ENCODE measurements around the gene KLHL14.

KLHL14 gene

DNA sequence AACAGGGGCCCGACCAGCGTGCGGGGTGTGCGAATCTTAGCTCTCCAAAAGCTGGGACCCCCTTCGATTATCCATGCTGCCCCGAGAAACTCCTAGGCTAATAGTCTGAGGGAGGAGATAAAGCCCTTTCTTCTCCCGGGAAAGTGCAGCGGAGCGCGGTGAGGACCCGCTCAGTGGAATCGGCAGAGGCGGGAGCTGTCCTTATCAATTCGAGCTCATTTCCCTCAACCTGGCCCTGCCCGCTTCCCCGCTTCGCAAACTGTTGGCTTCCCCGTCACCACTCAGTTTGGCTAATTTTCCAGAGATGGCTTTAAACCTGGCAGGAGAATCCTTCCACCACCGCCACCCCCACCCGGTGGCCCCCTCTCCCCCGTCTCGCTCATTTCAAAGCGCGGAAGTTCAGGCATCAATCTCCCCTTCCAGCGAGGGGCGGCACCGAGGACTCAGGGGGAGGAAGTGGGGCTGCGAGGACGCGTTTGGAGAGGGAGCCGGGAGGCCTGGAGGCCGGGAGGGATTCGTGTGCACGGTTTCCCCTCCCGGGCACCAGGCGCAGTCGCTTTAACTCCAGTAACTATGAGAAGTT lies 1.6 kb downstream of the KLHL14 start:
- H3K27ac ChIP-seq = peak overlapping the region in 1 of 21 experiments; percentile 70
- peak overlapping the region; percentile 4 to 35 (median 21) for H3K4me3 ChIP-seq

DNA sequence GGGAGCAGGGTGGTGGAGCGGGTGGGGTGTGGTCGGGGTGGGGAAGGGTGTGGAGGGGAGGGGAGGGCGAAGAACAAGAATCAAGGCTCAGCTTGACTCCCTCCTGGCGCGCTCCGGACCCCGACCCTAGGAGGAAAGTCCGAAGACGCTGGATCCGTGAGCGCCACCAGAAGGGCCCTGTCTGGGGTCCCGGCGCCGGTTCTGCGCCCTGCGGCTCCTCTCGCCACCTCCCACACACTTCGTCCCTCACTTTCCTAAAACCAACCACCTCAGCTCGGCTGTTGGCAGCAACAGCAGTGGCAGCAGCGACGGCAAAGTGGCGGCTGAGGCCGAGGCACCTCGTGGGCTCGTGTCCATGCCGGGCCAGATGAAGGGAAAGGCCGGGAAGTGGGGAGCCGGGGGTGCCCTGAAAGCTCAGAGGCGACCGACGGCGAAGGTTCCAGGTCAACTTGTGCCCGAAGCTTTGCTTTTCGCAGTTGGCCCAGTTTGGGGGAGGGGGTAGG lies 2.1 kb downstream of the KLHL14 start:
- H3K27ac ChIP-seq = peak overlapping the region in 1 of 21 experiments; percentile 61
- H3K4me3 ChIP-seq = peak overlapping the region in 6 of 7 experiments; percentile 4 to 35 (median 22)

DNA sequence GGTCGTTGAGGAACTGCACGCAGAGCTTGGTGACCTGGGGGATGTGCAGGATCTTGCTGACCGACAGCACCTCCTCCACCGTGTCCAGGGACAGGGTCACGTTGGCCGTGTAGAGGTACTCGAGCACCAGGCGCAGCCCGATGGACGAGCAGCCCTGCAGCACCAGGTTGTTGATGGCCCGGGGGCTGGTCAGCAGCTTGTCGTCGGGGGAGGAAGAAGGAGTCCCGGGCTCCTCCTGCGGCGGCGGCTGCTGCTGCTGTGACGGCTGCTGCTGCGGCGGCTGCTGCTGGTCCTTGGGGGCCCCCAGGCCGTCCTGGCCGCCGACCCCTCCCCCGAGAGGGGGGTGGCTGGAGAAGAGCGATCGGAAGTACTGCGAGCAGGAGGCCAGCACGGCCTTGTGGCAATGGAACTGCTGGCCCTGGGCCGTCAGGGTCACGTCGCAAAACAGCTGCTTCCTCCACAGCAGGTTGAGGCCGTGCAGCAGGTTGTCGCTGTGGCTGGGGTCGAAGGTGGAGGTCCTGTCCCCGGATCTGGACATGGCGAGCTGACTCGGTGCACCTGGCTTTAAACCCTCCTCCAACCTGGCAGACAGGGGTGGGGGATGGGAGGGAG lies 2.7 kb downstream of the KLHL14 start:
- Histone ChIP-seq H3K4me3 (peak overlapping the region in 2 of 7 experiments; percentile 29 to 35), H3K27ac (peak overlapping the region in 1 of 21 experiments; percentile 61)

DNA sequence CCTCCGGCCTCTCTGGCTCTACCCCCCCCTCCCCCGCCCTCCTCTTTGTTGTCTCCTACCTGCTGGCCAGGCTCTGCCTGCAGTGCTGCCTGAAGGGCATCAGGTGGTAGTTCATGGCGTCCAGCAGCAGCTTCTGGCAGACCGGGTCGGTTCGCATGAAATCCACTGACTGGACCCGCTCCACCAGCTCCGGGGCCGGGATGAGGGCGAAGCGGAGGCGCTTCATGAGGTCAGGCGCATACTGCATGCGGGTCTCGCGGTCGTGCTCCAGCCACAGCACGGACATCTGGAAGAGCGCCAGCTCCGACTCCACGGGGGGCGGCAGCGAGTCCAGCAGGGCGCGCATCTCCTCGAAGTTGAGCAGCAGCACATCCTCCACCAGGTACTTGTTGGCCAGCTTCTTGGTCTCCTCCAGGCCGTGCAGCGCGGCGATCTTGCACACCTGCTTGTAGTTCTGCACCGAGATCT lies 3.2 kb downstream of the KLHL14 start:
- peak overlapping the region in 1 of 21 experiments; percentile 61 for H3K27ac ChIP-seq
- H3K4me3 ChIP-seq = peak overlapping the region in 2 of 7 experiments; percentile 29 to 35

DNA sequence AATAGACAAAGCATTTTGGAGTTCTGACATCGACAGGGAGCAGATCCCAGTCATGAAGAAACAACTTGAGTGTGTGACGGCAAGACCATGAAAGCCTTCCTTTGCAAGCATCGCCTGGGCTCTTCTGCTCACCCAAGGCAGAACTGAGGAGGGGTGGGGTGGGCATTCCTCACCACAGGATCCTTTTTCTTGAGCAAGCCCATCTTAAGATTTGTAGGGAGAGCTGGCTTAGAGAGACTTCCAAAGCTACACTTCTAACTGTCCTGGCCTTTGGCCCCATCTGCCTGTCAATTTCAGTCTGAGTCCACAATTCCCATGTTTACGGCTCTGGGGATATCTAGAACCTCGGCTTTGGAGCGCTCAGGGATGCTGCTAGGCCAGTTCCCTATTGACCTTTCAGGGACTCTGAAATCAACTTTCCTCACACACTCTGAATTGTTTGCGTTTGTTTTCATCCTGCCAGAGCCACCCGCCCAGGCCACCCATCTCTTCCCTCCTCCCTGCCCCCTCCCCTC lies 3.7 kb downstream of the KLHL14 start:
- Histone ChIP-seq H3K27ac (peak overlapping the region in 1 of 21 experiments; percentile 19), H3K4me3 (no peak overlapping the region)

DNA sequence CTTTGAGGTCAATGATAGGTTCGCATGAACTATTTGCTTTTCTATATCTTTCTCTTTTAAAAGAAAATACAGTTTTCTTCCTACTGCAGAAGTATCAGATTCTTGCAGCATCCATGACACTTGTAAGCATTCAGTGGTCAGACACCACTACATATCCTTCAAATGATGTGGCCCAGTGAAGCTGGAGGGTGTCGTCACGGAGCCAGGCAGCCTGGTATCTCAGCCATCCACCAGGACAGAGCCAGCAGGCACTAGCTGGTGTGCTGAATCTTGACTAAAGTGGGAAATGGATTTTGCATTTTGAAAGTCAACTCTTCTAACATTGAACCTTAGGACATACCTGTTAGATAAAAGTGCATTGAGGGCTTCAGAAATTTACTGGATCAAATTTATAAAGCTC lies 5.4 kb downstream of the KLHL14 start:
- no peak overlapping the region for H3K27ac ChIP-seq
- H3K4me3 ChIP-seq = no peak overlapping the region

DNA sequence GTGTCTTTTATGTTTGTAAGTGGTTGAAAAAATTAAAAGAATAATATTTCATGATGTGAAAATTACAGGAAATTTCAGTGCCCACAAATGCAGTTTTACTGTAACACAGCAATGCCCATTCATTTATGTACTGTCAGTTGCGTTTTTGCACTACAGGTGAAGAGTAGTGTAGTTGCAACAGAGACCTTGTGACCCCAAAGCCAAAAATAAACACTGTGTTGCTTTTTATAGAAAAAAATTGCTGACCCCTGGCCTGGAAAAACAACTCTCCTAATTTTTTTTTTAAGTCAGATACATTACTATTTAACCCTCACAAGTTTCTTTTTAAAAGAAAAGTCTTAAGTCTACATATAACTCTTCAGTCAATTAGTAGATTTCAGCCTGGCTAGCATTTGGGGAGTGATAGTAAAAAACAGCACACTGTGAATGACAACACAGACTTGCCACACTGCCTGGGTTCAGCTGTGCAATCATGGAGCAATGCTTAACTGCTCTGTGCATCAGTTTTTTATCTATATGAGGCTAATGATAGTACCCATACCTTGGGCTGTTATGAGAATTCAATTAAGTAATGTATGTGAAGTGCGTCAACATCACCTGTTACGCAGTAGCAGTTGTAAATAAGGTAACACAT lies 8.1 kb downstream of the KLHL14 start:
- Histone ChIP-seq H3K27ac (no peak overlapping the region), H3K4me3 (no peak overlapping the region)

DNA sequence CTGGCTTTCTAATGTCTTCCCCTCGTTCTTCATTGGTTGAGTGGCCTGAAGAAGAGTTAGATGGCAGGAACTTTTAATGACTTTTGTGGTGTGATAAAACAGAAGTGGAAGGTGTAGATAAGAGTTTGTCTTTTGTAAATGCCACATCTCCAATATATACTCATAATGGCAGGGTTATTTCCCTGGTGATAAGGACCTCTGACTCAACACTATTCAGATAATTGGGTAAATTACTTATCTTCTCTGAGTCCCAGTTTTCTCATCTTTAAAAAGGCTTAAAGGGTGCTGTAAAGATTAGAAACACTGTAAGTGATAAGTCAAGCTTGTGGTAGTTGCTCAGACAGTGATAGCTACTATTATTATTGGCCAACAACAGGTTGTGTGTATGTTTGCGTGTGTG lies 9.5 kb downstream of the KLHL14 start:
- Histone ChIP-seq H3K27ac (no peak overlapping the region), H3K4me3 (no peak overlapping the region)

DNA sequence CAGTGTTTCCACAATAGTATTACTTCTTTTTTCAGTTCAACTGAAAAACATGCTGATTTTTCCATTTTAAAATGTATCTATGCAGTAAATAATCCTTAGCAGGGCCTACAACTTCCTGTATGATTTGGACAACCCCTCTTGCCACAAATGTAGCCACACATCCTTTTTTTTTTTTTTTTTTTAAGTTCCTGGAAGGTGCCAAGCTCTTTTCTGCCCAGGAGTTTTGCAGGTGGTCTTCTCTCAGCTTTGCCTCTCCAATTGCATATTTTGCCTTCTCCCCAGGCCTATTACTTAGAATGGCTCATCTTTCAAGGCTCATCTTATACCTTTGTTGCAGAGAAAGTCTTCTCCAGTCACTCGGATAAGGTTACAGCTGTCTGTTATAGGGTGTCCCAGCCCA lies 11.6 kb downstream of the KLHL14 start:
- Histone ChIP-seq H3K27ac (no peak overlapping the region), H3K4me3 (no peak overlapping the region)

DNA sequence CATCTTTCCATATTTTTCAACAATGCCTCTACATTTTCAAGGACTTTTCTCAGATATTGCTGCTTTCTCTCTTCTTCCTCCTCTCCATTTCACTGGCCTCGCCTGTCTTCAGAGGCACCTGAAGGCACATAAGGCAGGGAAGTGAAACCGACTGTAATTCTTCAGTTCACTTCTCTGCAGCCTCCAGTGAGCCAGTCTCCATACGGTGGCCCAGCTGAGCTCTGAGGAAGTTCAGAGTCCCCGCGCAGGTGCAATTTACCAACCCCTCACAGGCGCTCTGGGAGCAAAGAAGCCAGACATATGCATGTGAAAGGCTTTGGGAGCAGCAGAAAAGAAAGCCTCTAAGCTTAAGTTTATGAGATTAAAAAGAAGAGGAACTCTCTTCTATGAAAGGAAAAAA lies 12.4 kb downstream of the KLHL14 start:
- Histone ChIP-seq H3K27ac (no peak overlapping the region), H3K4me3 (no peak overlapping the region)

DNA sequence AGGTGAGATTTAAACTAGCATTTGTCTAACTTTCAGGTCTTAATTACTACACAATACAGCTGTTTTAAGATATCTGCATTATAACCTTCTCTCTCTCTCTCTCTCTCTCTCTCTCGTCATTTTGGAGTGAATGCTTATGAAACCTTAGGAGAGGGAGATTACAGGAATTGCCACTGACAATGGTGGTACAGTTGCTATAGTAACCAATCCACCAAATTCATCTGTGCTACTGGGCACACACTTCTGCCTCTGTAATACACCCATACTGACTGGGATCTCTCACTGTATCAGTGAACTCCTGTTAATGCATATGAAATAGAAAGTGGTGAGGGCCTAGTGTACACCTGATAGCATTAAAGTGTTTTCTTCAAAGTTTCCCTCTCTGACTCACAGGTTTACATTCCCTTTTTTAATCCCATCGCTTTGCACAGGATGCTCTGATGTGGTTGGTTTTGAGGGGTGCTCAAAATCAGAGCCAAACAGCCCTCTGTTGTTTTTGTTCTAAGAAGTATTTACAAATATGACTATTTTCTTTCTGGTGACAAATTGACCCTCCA lies 13.1 kb downstream of the KLHL14 start:
- H3K4me3 ChIP-seq = no peak overlapping the region
- H3K27ac ChIP-seq = no peak overlapping the region

DNA sequence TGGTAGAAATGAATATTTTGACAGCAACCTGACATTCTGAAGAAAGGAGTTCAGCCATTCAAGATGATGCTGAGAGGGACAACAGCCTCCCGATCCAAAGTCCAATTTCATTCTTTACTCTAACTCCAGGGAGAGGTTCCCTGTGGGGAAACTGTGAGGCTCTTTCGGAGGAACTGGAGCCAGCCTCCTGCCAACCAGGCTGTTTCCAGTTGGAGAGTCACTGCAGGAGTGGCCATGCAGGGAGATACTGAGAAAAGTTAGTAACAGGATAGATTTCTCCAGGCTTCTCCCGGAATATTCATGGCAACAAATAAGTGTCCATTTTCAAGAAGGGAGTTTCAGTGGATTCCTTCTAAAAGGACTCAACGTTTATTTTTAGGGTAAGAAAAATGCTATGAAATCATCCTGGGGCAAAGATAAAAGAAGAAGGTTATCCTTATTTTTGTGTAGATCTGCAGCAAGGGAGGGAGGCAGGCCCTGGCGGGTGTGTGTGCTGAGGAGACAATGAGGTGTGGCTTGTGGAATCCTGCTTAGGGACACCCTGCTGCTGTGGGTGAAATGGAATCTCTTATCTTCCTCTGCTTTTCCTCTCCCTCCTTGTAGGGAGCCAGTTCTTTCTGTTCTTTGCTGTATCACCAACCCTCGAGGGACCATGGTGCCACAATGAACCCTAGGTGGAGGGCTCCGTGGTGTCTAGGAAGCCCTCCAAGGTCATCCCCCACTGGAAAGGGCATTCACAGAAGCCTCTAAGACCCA lies 18.1 kb downstream of the KLHL14 start:
- Histone ChIP-seq H3K4me3 (no peak overlapping the region), H3K27ac (no peak overlapping the region)

DNA sequence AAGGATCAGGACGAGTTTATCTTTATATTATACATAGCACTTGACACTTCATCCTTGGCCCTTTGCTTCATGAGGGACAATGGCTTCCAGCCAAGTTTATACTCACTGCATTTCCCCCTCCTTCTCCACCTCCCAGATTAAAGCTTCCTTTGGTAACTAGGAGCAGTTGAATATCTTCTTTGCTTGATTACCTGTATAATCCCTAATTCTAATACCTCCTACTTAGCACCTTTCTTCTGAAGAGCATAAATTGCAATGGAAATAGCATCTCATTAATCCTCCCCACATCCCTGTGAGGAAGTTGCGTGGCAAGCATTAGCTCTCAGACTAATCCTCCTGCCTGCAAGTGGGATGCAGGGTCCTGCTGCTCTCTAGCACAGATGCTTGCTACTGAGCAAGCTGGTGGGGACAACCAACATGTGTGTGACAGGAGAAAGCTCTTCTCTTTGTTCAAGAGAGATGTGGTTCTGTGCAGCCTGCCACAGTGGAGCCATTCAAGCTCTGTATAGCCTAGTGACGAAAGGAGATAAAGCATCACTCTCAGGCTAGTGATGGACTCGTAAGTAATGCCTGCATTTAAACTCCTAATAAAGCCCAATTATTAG lies 19.1 kb downstream of the KLHL14 start:
- no peak overlapping the region for H3K27ac ChIP-seq
- H3K4me3 ChIP-seq = no peak overlapping the region

DNA sequence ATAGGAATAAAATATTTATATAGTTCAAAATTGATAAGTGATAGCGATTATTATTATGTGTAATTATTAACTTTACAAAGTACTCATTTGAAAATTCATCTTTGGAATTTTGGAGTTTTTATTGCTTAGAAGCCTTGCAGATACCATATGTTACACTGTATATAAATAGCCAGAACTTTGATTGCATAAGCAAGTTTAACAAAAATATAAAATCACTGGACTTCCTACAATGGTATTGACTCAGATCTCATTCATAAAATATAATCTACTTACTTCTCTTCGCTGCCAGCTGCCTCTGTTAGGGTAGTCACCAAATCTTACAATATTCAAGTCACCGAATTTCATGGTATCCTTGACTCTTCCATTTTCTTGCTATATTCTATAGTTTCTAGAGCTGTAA lies 22.5 kb downstream of the KLHL14 start:
- no peak overlapping the region for H3K27ac ChIP-seq
- no peak overlapping the region for H3K4me3 ChIP-seq

DNA sequence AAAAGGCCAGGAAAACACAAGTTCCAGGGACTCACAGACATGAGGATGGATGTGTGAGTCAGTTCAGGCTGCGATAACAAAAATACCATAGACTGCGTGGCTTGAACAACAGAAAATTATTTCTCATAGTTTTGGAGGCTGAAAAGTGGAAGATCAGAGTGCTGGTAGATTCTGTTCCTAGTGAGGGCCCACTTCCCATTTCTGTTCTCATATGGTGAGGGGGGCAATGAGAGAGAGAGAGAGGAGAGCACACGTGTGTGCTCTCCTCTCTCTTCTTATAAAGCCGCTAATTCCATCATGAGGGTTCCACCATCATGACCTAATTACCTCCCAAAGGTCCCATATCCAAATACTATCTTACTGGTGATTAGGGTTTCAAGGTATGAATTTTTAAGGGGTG lies 23.0 kb downstream of the KLHL14 start:
- H3K27ac ChIP-seq = no peak overlapping the region
- no peak overlapping the region for H3K4me3 ChIP-seq

DNA sequence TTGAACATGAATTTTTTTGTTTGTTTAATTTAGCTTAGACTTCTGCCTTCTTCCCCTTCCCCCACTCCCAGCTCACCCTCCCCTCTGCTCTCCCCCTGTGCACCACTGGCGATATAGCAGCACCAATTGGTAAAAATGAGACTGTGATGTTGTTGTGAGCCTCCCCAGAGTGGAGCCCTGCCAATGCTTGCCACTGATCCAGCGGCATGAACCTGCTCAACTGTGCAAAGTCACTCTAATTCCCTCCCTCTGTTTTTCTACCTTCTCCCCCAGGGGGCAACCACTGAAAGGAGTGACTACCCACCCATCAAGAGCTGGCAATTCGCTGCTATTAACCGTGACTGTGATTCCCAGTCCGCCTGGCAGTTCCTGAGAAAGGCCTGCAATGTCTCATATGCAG lies 30.2 kb downstream of the KLHL14 start:
- Histone ChIP-seq H3K4me3 (no peak overlapping the region), H3K27ac (no peak overlapping the region)

DNA sequence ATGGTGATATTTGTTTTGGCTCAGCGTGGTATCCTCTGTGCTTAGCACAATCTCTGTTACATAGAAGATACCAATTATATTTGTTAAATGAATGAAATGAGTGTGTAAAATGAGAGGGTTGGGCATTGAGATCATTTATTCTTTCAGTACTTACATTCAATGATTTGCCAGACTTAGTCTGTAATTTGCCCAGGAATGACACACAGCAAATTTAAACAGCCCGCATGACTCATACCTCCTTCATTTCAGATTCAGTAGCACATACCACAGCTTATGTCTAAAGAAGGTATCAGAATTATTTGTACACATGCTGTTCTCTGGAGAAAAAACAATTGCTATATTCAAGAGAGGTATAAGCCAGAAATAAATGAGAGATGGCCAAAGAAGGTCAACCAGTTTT lies 37.0 kb downstream of the KLHL14 start:
- Histone ChIP-seq H3K27ac (no peak overlapping the region), H3K4me3 (no peak overlapping the region)

DNA sequence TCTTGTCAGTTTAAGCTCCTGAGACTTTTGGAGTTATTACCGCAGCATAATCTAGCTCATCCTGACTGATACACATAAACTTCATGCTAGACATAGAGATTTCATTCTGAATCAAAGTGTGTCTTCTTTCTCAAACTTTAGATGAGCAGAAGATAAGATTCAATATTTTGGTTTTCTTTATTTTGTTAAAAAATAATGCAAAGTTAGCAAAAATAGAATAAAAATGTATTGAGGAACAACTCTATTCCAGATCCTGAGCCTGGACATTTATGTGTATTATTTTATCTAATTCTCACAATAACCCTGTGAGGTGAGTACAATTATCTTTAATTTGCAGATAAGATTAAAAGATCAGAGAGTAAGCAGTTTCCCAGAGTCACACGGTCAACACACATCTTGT lies 38.4 kb downstream of the KLHL14 start:
- H3K4me3 ChIP-seq = no peak overlapping the region
- no peak overlapping the region for H3K27ac ChIP-seq

DNA sequence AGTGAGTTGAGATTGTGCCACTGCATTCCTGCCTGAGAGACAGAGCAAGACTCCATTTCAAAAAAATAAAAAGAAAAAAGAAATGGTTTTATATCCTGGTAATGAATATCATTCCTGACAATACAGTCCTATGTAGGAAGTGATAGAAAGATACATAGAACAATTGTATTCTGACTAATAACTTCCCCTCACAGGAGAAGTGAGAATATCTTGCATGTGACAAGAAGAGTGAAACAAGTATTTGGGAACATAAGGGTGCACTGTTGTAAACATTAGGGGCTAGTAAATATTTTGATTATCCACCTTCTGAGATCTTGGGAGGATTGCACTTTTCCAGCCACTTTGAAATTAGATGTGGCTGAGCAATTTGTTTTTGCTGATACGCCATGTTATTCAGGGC lies 40.7 kb downstream of the KLHL14 start:
- no peak overlapping the region for H3K4me3 ChIP-seq
- no peak overlapping the region for H3K27ac ChIP-seq
